NCI-H187 (cell line): ENCODE data around the gene UBE2QL1.
A peak's percentile ranks its signal among the peaks of the same experiment; 100 is the strongest.

Experiments used
- DNase-seq, 2 experiments: peaks; one replicate each; lab custom pipeline; 2025; lab: John Stamatoyannopoulos, UW

Gene UBE2QL1

GRCh38 chr5:6535594-6535993 is 86.9 kb downstream of the UBE2QL1 start:
- DNase-seq: no peak

GRCh38 chr5:6539060-6539459 is 90.4 kb downstream of the UBE2QL1 start:
- DNase-seq: no peak

GRCh38 chr5:6540111-6540827 is 91.6 kb downstream of the UBE2QL1 start:
- DNase-seq: no peak

- no peak for DNase-seq
Observed at GRCh38 chr5:6541256-6542013, 92.8 kb downstream of the UBE2QL1 start.

GRCh38 chr5:6542421-6543345 is 94.0 kb downstream of the UBE2QL1 start:
- peak; percentile 23 to 37 for DNase-seq

- DNase-seq: no peak
Observed at GRCh38 chr5:6543346-6543730, 94.7 kb downstream of the UBE2QL1 start.

- no peak for DNase-seq
Observed at GRCh38 chr5:6543830-6544560, 95.3 kb downstream of the UBE2QL1 start.
